ENCODE measurements around the gene CAMTA1.

Gene CAMTA1

DNA sequence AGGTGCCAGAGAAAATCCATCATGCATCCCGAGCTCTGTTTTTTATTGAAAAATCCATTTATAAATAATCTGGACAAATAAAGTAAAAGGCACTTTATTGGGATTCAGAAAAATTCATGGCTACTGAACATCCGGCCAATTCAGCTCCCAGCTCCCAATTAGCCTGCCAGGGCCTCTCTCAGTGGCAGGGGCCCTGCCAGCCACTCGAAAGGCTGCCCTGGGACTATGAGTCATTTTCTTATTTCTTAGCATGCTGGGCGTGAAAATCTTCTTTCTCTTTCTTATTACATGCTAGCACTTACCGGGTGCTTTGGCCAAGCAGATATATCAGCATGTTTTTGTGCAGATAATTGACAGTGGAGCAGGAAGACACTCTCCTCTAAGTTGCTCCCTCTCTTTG lies 283.3 kb downstream of the CAMTA1 start:
- no peak overlapping the region for H3K4me3 ChIP-seq (ENCODE audit: low read length)
- no peak for TF ChIP-seq CTCF (IDR thresholded peaks at IDR 0.05; ENCODE audit: insufficient read depth, low read depth, low read length, missing control alignments)
- no peak for DNase-seq (ENCODE audit: low read depth)

DNA sequence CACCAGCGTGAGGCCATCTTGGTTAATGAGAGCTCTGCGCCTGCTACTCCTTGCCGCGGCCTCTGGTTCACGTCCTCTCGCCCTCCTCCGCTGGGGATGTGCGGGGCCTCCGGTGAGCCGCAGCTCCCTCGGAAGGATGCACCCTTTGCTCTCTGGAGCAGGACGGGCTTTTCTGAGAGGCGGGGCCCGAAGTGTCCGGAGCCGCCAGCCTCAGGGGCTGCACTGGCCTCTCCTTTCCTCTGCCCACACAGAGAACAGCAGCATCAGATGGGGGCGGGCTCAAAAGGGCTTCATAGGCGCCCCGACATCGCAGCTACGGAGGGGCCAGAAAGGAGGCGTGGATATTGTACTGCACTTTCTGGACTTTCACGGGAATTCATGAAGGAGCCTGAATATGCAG lies 284.7 kb downstream of the CAMTA1 start:
- no peak for DNase-seq (ENCODE audit: low read depth)
- TF ChIP-seq CTCF (IDR thresholded peaks at IDR 0.05; ENCODE audit: insufficient read depth, low read depth, low read length, missing control alignments): no peak
- peak overlapping the region; percentile 18 for H3K4me3 ChIP-seq (ENCODE audit: low read length)

- peak; percentile 66 for DNase-seq (ENCODE audit: low read depth)
- peak overlapping the region; percentile 18 for H3K4me3 ChIP-seq (ENCODE audit: low read length)
- peak; percentile 87 for TF ChIP-seq CTCF (IDR thresholded peaks at IDR 0.05; ENCODE audit: insufficient read depth, low read depth, low read length, missing control alignments)
These were observed 285.3 kb downstream of the CAMTA1 start for GRCh38 chr1:7070389-7071029.

DNA sequence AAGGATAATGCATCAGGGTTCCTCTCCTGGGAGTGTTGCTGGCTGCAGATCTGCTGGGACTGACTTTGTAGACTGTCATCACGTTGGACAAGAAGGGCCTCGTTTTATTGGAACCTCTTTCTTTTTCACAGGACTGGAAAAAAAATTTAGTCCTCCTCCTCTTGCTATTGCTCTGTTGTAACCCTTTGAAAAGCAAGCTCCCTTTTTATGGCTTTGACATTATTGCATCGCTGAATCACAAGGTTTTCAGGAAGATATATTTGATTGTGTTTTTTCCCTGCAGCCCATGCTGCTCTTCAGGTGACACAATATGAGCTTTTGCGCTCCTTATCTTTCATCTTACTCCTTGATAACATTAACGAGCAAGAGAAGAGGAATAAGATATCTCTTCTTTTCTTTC lies 290.9 kb downstream of the CAMTA1 start:
- no peak for TF ChIP-seq CTCF (IDR thresholded peaks at IDR 0.05; ENCODE audit: insufficient read depth, low read depth, low read length, missing control alignments)
- DNase-seq (ENCODE audit: low read depth): no peak
- no peak overlapping the region for H3K4me3 ChIP-seq (ENCODE audit: low read length)

GRCh38 chr1:7076572-7076971 lies 291.3 kb downstream of the CAMTA1 start:
- peak; percentile 22 for DNase-seq (ENCODE audit: low read depth)
- H3K4me3 ChIP-seq (ENCODE audit: low read length): no peak overlapping the region
- no peak for TF ChIP-seq CTCF (IDR thresholded peaks at IDR 0.05; ENCODE audit: insufficient read depth, low read depth, low read length, missing control alignments)

GRCh38 chr1:7077136-7077535 lies 291.9 kb downstream of the CAMTA1 start:
- no peak for DNase-seq (ENCODE audit: low read depth)
- TF ChIP-seq CTCF (IDR thresholded peaks at IDR 0.05; ENCODE audit: insufficient read depth, low read depth, low read length, missing control alignments): no peak
- no peak overlapping the region for H3K4me3 ChIP-seq (ENCODE audit: low read length)

- H3K4me3 ChIP-seq (ENCODE audit: low read length): no peak overlapping the region
- no peak for DNase-seq (ENCODE audit: low read depth)
- TF ChIP-seq CTCF (IDR thresholded peaks at IDR 0.05; ENCODE audit: insufficient read depth, low read depth, low read length, missing control alignments): no peak
These were observed 292.7 kb downstream of the CAMTA1 start for GRCh38 chr1:7077970-7078369.

All from epithelial cell of esophagus (primary cell).